Measurements from ENCODE around the gene CBFA2T2. TPM values are rescaled to one million over a fixed set of nuclear protein-coding genes. Genes with fewer than 3 reads are reported as not detected.
A peak's percentile ranks its signal among the peaks of the same experiment; 100 is the strongest.

Gene CBFA2T2
- total RNA-seq, 4 donors from 2014 or later = 16.7 to 22.5 (median 19.1) TPM

- H3K27ac ChIP-seq = no peak overlapping the region
- no peaks in the 10 kb centered on the region for H3K9me3 ChIP-seq
- WGBS, 2 donors = 78 to 80% methylated on average over 8 to 10 of the region's 10 CpGs
- no peak overlapping the region for H3K4me3 ChIP-seq
- H3K27me3 ChIP-seq = no peaks in the 10 kb centered on the region
- TF ChIP-seq POLR2A (IDR thresholded peaks at IDR 0.05) = no peak
- no peak for TF ChIP-seq EP300 (IDR thresholded peaks at IDR 0.05)
- TF ChIP-seq, protein P1, sequence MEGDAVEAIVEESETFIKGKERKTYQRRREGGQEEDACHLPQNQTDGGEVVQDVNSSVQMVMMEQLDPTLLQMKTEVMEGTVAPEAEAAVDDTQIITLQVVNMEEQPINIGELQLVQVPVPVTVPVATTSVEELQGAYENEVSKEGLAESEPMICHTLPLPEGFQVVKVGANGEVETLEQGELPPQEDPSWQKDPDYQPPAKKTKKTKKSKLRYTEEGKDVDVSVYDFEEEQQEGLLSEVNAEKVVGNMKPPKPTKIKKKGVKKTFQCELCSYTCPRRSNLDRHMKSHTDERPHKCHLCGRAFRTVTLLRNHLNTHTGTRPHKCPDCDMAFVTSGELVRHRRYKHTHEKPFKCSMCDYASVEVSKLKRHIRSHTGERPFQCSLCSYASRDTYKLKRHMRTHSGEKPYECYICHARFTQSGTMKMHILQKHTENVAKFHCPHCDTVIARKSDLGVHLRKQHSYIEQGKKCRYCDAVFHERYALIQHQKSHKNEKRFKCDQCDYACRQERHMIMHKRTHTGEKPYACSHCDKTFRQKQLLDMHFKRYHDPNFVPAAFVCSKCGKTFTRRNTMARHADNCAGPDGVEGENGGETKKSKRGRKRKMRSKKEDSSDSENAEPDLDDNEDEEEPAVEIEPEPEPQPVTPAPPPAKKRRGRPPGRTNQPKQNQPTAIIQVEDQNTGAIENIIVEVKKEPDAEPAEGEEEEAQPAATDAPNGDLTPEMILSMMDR (IDR thresholded peaks at IDR 0.05) = no peak
- H3K36me3 ChIP-seq = peaks cover 0 to 11% (median 0%) of the 10 kb centered on the region in 3 donors
- H3K4me1 ChIP-seq = peaks cover 0 to 35% (median 4%) of the 10 kb centered on the region in 4 donors
- no peak for DNase-seq (ENCODE audit: low spot score in 2 of 2)
Measured at GRCh38 chr20:33650753-33651561, 161.1 kb downstream of the CBFA2T2 start.

DNA sequence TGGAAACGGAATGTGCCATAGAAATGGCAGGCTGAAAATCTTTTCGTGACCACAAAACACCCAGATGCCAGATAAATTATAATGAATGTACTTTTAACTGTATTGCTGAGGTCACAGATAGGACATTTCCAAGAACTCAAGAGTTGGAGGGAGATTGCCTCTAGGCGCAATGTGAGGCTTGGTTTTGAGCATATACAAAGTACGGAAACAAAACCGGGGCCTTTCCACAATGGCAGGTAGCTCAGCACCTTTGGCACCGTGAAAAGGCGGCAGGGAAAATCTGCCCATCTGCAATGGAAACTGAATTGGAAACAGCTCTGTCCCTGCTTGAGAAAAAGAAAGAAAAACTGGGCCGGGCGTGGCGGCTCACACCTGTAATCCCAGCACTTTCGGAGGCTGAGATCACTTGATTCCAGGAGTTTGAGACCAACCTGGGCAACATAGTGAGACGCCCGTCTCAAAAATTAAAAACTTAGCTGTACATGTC is 161.7 kb downstream of the CBFA2T2 start:
- TF ChIP-seq EP300 (IDR thresholded peaks at IDR 0.05) (no peak), POLR2A (IDR thresholded peaks at IDR 0.05) (no peak)
- TF ChIP-seq, protein P1 (IDR thresholded peaks at IDR 0.05) = no peak
- Histone ChIP-seq H3K27me3 (no peaks in the 10 kb centered on the region), H3K9me3 (no peaks in the 10 kb centered on the region), H3K27ac (no peak overlapping the region), H3K4me3 (no peak overlapping the region), H3K4me1 (peaks cover 0 to 35% (median 4%) of the 10 kb centered on the region in 4 donors), H3K36me3 (peaks cover 0 to 11% (median 0%) of the 10 kb centered on the region in 3 donors)
- WGBS, 2 donors = 72 to 76% methylated on average over 13 of the region's 13 CpGs
- DNase-seq (ENCODE audit: low spot score in 2 of 2) = no peak

DNA sequence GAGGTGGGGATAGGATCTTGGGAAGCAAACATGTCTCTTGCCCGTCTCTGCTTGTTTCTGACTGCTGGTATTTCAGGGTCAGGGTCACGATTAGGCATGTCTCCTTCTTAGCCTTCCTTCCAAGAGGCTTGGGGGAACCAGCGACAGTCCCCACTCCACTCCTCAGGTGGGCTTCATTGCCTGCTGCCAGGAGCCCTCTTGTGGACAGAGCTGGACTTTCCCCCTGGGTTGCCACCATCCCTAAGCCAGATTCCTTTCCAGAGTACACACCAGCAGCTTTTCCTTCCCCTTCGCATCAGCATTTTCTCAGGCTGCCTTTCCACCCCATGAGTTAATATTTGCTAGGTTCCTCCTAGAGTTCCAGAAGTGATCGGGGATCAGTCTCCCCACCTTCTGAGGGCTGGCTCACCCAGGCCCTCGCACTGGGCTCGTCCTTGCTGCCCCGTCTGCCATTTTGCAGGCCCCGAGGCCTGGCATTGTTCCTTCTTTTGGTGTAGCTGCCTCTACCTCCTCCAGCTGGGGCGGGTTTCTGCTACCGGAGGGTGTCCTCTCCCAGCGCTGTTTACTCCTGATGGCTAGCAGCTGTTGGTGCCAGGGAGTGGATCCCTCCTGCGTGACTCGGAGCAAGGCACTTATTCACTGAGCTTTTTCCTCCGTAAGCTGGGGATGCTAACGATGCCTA is 163.5 kb downstream of the CBFA2T2 start:
- TF ChIP-seq POLR2A (IDR thresholded peaks at IDR 0.05) = no peak
- TF ChIP-seq, protein P1 (IDR thresholded peaks at IDR 0.05) = peak; percentile 69 to 81 (median 78)
- WGBS, 2 donors = 44 to 47% methylated on average over 16 of the region's 16 CpGs
- H3K27me3 ChIP-seq = no peaks in the 10 kb centered on the region
- H3K4me3 ChIP-seq = no peak overlapping the region
- H3K9me3 ChIP-seq = no peaks in the 10 kb centered on the region
- H3K36me3 ChIP-seq = peaks cover 0 to 26% (median 0%) of the 10 kb centered on the region in 3 donors
- H3K4me1 ChIP-seq = peaks cover 0 to 19% (median 4%) of the 10 kb centered on the region in 4 donors
- peak in 1 of 2 donors; percentile 69 for DNase-seq (ENCODE audit: low spot score in 2 of 2)
- no peak overlapping the region for H3K27ac ChIP-seq

GRCh38 chr20:33653900-33654596 is 164.2 kb downstream of the CBFA2T2 start:
- no peak for DNase-seq (ENCODE audit: low spot score in 2 of 2)
- Histone ChIP-seq H3K9me3 (no peaks in the 10 kb centered on the region), H3K27ac (no peak overlapping the region), H3K36me3 (peaks cover 0 to 31% (median 0%) of the 10 kb centered on the region in 3 donors), H3K27me3 (no peaks in the 10 kb centered on the region), H3K4me1 (peaks cover 0 to 12% (median 4%) of the 10 kb centered on the region in 4 donors), H3K4me3 (no peak overlapping the region)
- TF ChIP-seq EP300 (IDR thresholded peaks at IDR 0.05) (no peak), POLR2A (IDR thresholded peaks at IDR 0.05) (no peak)
- TF ChIP-seq, protein P1 (IDR thresholded peaks at IDR 0.05) = no peak
- 87% methylated on average over 11 of the region's 11 CpGs for WGBS, 2 donors

All from tibial nerve (tissue), 4 donors.